ENCODE data around the gene RALGAPA1.

- TF ChIP-seq FOXK2 (IDR thresholded peaks at IDR 0.05) (no peak), FOXM1 (IDR thresholded peaks at IDR 0.05; ENCODE audit: borderline replicate concordance) (no peak), ZNF384 (IDR thresholded peaks at IDR 0.05) (no peak), SP1 (IDR thresholded peaks at IDR 0.05) (no peak), TARDBP (IDR thresholded peaks at IDR 0.05) (no peak), HDGF (IDR thresholded peaks at IDR 0.05; ENCODE audit: borderline replicate concordance) (no peak), NFRKB (IDR thresholded peaks at IDR 0.05) (no peak), ELF4 (IDR thresholded peaks at IDR 0.05) (no peak)
- TF ChIP-seq, protein P1, sequence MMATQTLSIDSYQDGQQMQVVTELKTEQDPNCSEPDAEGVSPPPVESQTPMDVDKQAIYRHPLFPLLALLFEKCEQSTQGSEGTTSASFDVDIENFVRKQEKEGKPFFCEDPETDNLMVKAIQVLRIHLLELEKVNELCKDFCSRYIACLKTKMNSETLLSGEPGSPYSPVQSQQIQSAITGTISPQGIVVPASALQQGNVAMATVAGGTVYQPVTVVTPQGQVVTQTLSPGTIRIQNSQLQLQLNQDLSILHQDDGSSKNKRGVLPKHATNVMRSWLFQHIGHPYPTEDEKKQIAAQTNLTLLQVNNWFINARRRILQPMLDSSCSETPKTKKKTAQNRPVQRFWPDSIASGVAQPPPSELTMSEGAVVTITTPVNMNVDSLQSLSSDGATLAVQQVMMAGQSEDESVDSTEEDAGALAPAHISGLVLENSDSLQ (IDR thresholded peaks at IDR 0.05), result no peak
Observed at GRCh38 chr14:35526962-35527361, 282.1 kb downstream of the RALGAPA1 start.

All from HEK293T (cell line).